Heart left ventricle (tissue), 13 donors: ENCODE results near the gene VPS18.

Experiments
- CTCF ChIP-seq, 12 donors: fragments of 200-600 bp; sonication (generic) in 4 of 12; IDR thresholded peaks; one replicate each; pipeline versions ENCODE4 v1.5.0 to v1.8.0; 2018 to 2022; ENCODE audit warnings: antibody characterized with exemption in 12 of 12, mild to moderate bottlenecking in 5 of 12
- POLR2A ChIP-seq, 2 donors: fragments of 450-650 bp; IDR thresholded peaks; one replicate each; pipeline ENCODE4 v1.6.1; 2017; ENCODE audit warnings: antibody characterized with exemption in 2 of 2, mild to moderate bottlenecking in 2 of 2, moderate library complexity in 2 of 2
- donor health status: ischemic (EF 13 %, LVEDD 7.1; RV severe dilation, severe dysfunction).
- donor health status: DM: no; HTN: yes; CAD: no.
- donor health status: DM: no; HTN: no; CAD: no.
- donor health status: ischemic (EF 25% LVEDD 6.9; RV normal size, moderate dysfunction).
- donor health status: ischemic (EF 25% LVEDD 5.7; RV mildly dilated, moderate dysfunction).
- donor health status: ischemic (EF 35%, LVEDD 5.7; RV mildly dilated, moderate dysfunction).
- donor health status: nonischemic (EF 11% LVEDD 7.7; RV severe dilation, severe dysfunction).
- donor health status: DM: yes; HTN: yes; CAD: no.
- donor health status: PGD.
- donor health status: ischemic (EF 29% LVEDD 5.4; RV normal size, mild dysfunction).
- donor health status: nonischemic (EF 23%, LVEDD 6.1; RV moderate dilation, normal function).

GRCh38 chr15:40915116-40915661, 20.9 kb downstream of the VPS18 start:
- no peak for TF ChIP-seq CTCF (IDR thresholded peaks at IDR 0.05)
- no peak for TF ChIP-seq POLR2A (IDR thresholded peaks at IDR 0.05)
